GM19240 (cell line): ENCODE data around the gene SMC5.
"Not testable (repeated sequence)": the region's sequence is repeated elsewhere in the genome, so short reads cannot be mapped to it uniquely, and the experiment has no call there.

Experiments used
- DNase-seq: peaks from one replicate; pipeline ENCODE4 v3.0.0; 2011; ENCODE audit warnings: low spot score; ENCODE audit not compliant: insufficient read length

The SMC5 gene

GRCh38 chr9:70263421-70263820, 4.6 kb downstream of the SMC5 start:
- DNase-seq = no peak

- no peak for DNase-seq
Measured at GRCh38 chr9:70278305-70278704, 19.5 kb downstream of the SMC5 start.

- DNase-seq = no peak
Measured at GRCh38 chr9:70283848-70284247, 25.1 kb downstream of the SMC5 start.

- no peak for DNase-seq
Measured at GRCh38 chr9:70285246-70285645, 26.5 kb downstream of the SMC5 start.

- no peak for DNase-seq
Measured at GRCh38 chr9:70285981-70286598, 27.3 kb downstream of the SMC5 start.

GRCh38 chr9:70290626-70291025, 31.8 kb downstream of the SMC5 start:
- no peak for DNase-seq

- DNase-seq = no peak
Measured at GRCh38 chr9:70291446-70291845, 32.7 kb downstream of the SMC5 start.

- DNase-seq = no peak
Measured at GRCh38 chr9:70292253-70292652, 33.5 kb downstream of the SMC5 start.

GRCh38 chr9:70293214-70293613, 34.4 kb downstream of the SMC5 start:
- DNase-seq = no peak

GRCh38 chr9:70297141-70297540, 38.4 kb downstream of the SMC5 start:
- DNase-seq = no peak

- DNase-seq = no peak
Measured at GRCh38 chr9:70298245-70298771, 39.5 kb downstream of the SMC5 start.

- no peak for DNase-seq
Measured at GRCh38 chr9:70303268-70303667, 44.5 kb downstream of the SMC5 start.

GRCh38 chr9:70304810-70305209, 46.0 kb downstream of the SMC5 start:
- no peak for DNase-seq

- DNase-seq = no peak
Measured at GRCh38 chr9:70315389-70315788, 56.6 kb downstream of the SMC5 start.

GRCh38 chr9:70318002-70318401, 59.2 kb downstream of the SMC5 start:
- no peak for DNase-seq

- DNase-seq = no peak
Measured at GRCh38 chr9:70322096-70322495, 63.3 kb downstream of the SMC5 start.

- DNase-seq = no peak
Measured at GRCh38 chr9:70324963-70325362, 66.2 kb downstream of the SMC5 start.

GRCh38 chr9:70328625-70329024, 69.8 kb downstream of the SMC5 start:
- not testable (repeated sequence) for DNase-seq

GRCh38 chr9:70340572-70340971, 81.8 kb downstream of the SMC5 start:
- no peak for DNase-seq

GRCh38 chr9:70347046-70347445, 88.3 kb downstream of the SMC5 start:
- DNase-seq = no peak

GRCh38 chr9:70352356-70352755, 93.6 kb downstream of the SMC5 start:
- no peak for DNase-seq

- DNase-seq = no peak
Measured at GRCh38 chr9:70352802-70353201, 94.0 kb downstream of the SMC5 start.

GRCh38 chr9:70355801-70356200, 97.0 kb downstream of the SMC5 start:
- no peak for DNase-seq

- DNase-seq = no peak
Measured at GRCh38 chr9:70362952-70363351, 104.2 kb downstream of the SMC5 start.
